ENCODE results near the gene SLC3A2.
"Not testable (repeated sequence)": the region's sequence is repeated elsewhere in the genome, so short reads cannot be mapped to it uniquely, and the experiment has no call there.

The SLC3A2 gene

DNA sequence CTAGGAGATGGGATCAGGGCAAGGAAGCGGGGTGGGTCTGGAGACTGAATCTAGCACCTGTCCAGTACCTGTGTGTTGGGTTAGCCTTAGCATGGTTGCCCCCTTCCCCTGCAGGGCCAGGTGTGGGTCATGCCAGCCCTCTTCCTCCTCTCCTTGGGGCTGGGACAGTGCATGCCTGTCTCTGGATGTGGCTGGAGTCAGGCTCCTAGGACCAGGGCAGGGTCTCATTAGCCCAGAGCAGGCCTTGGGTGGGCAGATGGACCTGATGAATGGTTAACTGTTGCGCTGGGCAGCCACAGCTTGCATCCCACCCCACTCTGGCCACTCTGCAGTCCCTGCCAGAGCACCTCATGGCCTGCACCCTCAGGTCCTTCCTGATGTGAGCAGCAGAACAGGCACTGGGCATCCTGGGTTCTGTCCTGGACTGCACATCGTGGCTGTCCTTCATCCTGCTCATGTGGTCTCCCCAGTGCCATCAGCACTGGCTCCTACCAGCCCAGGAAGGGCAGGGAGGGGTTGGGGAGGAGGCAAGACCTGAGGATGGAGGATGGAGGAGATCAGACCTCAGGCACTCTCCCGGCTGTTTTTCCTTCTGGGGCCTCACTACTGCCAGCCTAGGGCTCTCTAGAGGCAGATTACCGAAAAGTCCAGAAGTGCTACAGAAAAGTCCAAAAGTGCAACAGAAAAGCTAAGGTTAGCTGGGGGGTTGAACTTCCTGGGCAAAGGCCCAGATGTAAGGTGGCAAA lies 53.2 kb downstream of the SLC3A2 start:
- no peak for DNase-seq

GRCh38 chr11:62934496-62934785 lies 53.7 kb downstream of the SLC3A2 start:
- DNase-seq: no peak

GRCh38 chr11:62937528-62937927 lies 56.8 kb downstream of the SLC3A2 start:
- not testable (repeated sequence) for DNase-seq
